Coronary artery (tissue), 2 donors: ENCODE measurements around the gene DIP2A.

Experiments
- DNase-seq: peaks from one replicate; pipeline ENCODE4 v3.0.0-alpha.2; 2017; ENCODE audit warnings: low spot score
- H3K27ac ChIP-seq, 2 donors: fragments of 200-600 bp; sonication (generic); one replicate each; pipeline ENCODE4 v1.5.1; 2016 to 2019
- H3K4me3 ChIP-seq: fragments of 200-600 bp; sonication (generic); 2 replicates; pipeline ENCODE4 v1.5.1; 2016; ENCODE audit warnings: mild to moderate bottlenecking, moderate library complexity
- TF ChIP-seq, protein P1 (sequence below): fragments of 200-600 bp; sonication (generic); IDR thresholded peaks from one replicate; pipeline ENCODE4 v1.5.1; 2019; ENCODE audit warnings: antibody characterized with exemption

Gene DIP2A

GRCh38 chr21:46616656-46617055 is 158.0 kb downstream of the DIP2A start:
- H3K27ac ChIP-seq, result no peak overlapping the region
- no peak overlapping the region for H3K4me3 ChIP-seq
- TF ChIP-seq, protein P1, sequence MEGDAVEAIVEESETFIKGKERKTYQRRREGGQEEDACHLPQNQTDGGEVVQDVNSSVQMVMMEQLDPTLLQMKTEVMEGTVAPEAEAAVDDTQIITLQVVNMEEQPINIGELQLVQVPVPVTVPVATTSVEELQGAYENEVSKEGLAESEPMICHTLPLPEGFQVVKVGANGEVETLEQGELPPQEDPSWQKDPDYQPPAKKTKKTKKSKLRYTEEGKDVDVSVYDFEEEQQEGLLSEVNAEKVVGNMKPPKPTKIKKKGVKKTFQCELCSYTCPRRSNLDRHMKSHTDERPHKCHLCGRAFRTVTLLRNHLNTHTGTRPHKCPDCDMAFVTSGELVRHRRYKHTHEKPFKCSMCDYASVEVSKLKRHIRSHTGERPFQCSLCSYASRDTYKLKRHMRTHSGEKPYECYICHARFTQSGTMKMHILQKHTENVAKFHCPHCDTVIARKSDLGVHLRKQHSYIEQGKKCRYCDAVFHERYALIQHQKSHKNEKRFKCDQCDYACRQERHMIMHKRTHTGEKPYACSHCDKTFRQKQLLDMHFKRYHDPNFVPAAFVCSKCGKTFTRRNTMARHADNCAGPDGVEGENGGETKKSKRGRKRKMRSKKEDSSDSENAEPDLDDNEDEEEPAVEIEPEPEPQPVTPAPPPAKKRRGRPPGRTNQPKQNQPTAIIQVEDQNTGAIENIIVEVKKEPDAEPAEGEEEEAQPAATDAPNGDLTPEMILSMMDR, result no peak
- DNase-seq, result no peak

DNA sequence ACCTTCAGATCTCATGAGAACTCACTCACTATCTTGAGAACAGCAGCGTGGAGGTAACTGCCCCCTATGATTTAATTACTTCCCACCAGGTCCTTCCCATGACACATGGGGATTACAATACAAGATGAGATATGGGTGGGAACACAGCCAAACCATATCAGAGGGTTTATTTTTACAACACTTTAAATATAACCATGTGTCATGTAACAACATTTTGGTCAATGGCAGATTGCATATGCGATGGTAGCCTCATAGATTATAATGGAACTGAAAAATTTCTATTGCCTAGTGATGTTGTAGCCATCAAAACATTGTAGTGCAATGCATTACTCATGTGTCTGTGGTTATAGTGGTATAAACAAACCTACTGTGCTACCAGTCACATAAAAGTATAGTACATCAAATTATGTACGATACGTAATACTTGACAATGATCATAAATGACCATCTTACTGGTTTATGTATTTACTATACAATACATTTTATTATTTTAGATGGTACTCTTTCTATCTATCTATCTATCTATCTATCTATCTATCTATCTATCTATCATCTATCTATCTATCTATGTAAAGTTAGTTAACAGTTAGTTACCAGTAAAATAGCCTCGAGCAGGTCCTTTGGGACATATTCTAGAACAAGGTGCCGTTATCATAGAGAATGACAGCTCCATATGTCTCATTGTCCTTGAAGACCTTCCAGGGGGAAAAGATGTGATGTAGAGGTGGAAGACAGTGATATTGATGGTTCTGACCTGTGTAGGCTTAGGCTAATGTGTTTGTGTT is 158.8 kb downstream of the DIP2A start:
- H3K4me3 ChIP-seq, result no peak overlapping the region
- DNase-seq, result no peak
- H3K27ac ChIP-seq, result no peak overlapping the region
- TF ChIP-seq, protein P1, result no peak

- TF ChIP-seq, protein P1, result no peak
- DNase-seq, result no peak
- Histone ChIP-seq H3K27ac (no peak overlapping the region), H3K4me3 (no peak overlapping the region)
Observed at GRCh38 chr21:46618738-46619379, 160.2 kb downstream of the DIP2A start.
